ENCODE data around the gene GSS. TPM values are rescaled to one million over a fixed set of nuclear protein-coding genes. Genes with fewer than 3 reads are reported as not detected.

Gene GSS
- total RNA-seq, 4 donors from 2014 or later: 61.3 to 75.2 (median 64.5) TPM

- no peak for DNase-seq
- Histone ChIP-seq H3K9me3 (no peaks in the 10 kb centered on the region), H3K27ac (no peak overlapping the region), H3K36me3 (peaks cover 0 to 50% (median 12%) of the 10 kb centered on the region in 3 donors), H3K4me3 (no peak overlapping the region), H3K4me1 (peaks cover 0 to 10% (median 0%) of the 10 kb centered on the region in 3 donors), H3K27me3 (no peaks in the 10 kb centered on the region)
- intact Hi-C loops (cut with DNase I): no loop called here
- no peak for TF ChIP-seq POLR2A (IDR thresholded peaks at IDR 0.05)
- no peak for TF ChIP-seq CTCF (IDR thresholded peaks at IDR 0.05)
- 75 to 92% methylated on average over 4 to 6 of the region's 20 CpGs for WGBS, 2 donors
Observed at GRCh38 chr20:34992751-34993417, 37.3 kb upstream of the GSS start.

GRCh38 chr20:34990661-34991214 is 35.1 kb upstream of the GSS start:
- 82 to 86% methylated on average over 12 of the region's 18 CpGs for WGBS, 2 donors
- no peak for TF ChIP-seq CTCF (IDR thresholded peaks at IDR 0.05)
- Histone ChIP-seq H3K4me1 (no peaks in the 10 kb centered on the region), H3K27me3 (peaks cover 0 to 9% (median 0%) of the 10 kb centered on the region in 4 donors), H3K4me3 (no peak overlapping the region), H3K36me3 (peaks cover 0 to 31% (median 7%) of the 10 kb centered on the region in 3 donors), H3K27ac (no peak overlapping the region), H3K9me3 (no peaks in the 10 kb centered on the region)
- intact Hi-C loops (cut with DNase I): no loop called here
- DNase-seq: no peak

- H3K4me1 ChIP-seq: no peaks in the 10 kb centered on the region
- no peak overlapping the region for H3K4me3 ChIP-seq
- 76 to 79% methylated on average over 4 to 5 of the region's 11 CpGs for WGBS, 2 donors
- H3K27me3 ChIP-seq: peaks cover 0 to 14% (median 0%) of the 10 kb centered on the region in 4 donors
- H3K36me3 ChIP-seq: peaks cover 0 to 26% (median 2%) of the 10 kb centered on the region in 3 donors
- no peak overlapping the region for H3K27ac ChIP-seq
- H3K9me3 ChIP-seq: no peaks in the 10 kb centered on the region
- DNase-seq: no peak
- no peak for TF ChIP-seq POLR2A (IDR thresholded peaks at IDR 0.05)
- TF ChIP-seq CTCF (IDR thresholded peaks at IDR 0.05): no peak
- intact Hi-C loops (cut with DNase I): no loop called here
Observed at GRCh38 chr20:34990231-34990630, 34.6 kb upstream of the GSS start.

- H3K27me3 ChIP-seq: peaks cover 0 to 19% (median 1%) of the 10 kb centered on the region in 4 donors
- peaks cover 0 to under 1% (median 0%) of the 10 kb centered on the region in 3 donors for H3K4me1 ChIP-seq
- TF ChIP-seq CTCF (IDR thresholded peaks at IDR 0.05) (no peak), POLR2A (IDR thresholded peaks at IDR 0.05) (no peak)
- no peak overlapping the region for H3K4me3 ChIP-seq
- 81 to 87% methylated on average over 3 to 11 of the region's 14 CpGs for WGBS, 2 donors
- intact Hi-C loops (cut with DNase I): no loop called here
- no peak overlapping the region for H3K27ac ChIP-seq
- peaks cover 0 to 21% (median 0%) of the 10 kb centered on the region in 3 donors for H3K36me3 ChIP-seq
- DNase-seq: no peak
- no peaks in the 10 kb centered on the region for H3K9me3 ChIP-seq
Observed at GRCh38 chr20:34989670-34990069, 34.1 kb upstream of the GSS start.

GRCh38 chr20:34989118-34989517 is 33.5 kb upstream of the GSS start:
- Histone ChIP-seq H3K4me3 (no peak overlapping the region), H3K27me3 (peaks cover 0 to 25% (median 6%) of the 10 kb centered on the region in 4 donors), H3K4me1 (peaks cover 0 to 6% (median 4%) of the 10 kb centered on the region in 3 donors), H3K36me3 (peaks cover 0 to 15% (median 0%) of the 10 kb centered on the region in 3 donors), H3K27ac (no peak overlapping the region), H3K9me3 (no peaks in the 10 kb centered on the region)
- TF ChIP-seq POLR2A (IDR thresholded peaks at IDR 0.05): no peak
- no peak for TF ChIP-seq CTCF (IDR thresholded peaks at IDR 0.05)
- WGBS, 2 donors: 78 to 80% methylated on average over 4 of the region's 4 CpGs
- DNase-seq: no peak
- intact Hi-C loops (cut with DNase I): no loop called here

Data from esophagus squamous epithelium (tissue), 5 donors.